HFF-Myc (cell line): ENCODE results near the gene SLC38A1.

Experiments used
- DNase-seq: peaks from one replicate; pipeline ENCODE4 v3.0.0-alpha.2; 2011; ENCODE audit warnings: low read depth; ENCODE audit errors: extremely low read depth
- H3K4me3 ChIP-seq: replicated peaks from 2 replicates; pipeline ENCODE4 v1.5.1; 2011; ENCODE audit warnings: low read depth, mild to moderate bottlenecking, control low read depth, low read length
- TF ChIP-seq, protein P1 (sequence below): IDR thresholded peaks from 2 replicates; pipeline ENCODE4 v1.5.1; 2012; ENCODE audit warnings: mild to moderate bottlenecking, low read depth, low read length, control low read depth; ENCODE audit errors: missing control alignments

SLC38A1 gene

DNA sequence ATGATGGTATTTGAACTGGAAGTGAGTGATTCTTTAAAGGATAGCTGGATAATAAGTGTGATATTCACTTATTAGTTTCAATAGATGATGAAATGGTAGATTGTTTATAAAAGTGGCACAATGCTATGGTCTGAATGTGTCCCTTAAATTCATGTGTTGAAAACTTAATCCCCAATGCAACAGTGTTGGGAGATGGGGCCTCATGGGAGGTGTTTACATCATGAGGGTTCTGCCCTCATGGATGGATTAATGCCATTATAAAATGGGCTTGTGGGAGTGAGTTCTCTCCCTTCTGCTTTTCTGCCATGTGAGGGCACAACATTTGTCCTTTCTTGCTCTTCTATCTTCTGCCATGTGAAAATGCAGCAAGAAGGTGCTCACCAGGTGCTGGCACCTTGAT lies 134.0 kb downstream of the SLC38A1 start:
- TF ChIP-seq, protein P1, sequence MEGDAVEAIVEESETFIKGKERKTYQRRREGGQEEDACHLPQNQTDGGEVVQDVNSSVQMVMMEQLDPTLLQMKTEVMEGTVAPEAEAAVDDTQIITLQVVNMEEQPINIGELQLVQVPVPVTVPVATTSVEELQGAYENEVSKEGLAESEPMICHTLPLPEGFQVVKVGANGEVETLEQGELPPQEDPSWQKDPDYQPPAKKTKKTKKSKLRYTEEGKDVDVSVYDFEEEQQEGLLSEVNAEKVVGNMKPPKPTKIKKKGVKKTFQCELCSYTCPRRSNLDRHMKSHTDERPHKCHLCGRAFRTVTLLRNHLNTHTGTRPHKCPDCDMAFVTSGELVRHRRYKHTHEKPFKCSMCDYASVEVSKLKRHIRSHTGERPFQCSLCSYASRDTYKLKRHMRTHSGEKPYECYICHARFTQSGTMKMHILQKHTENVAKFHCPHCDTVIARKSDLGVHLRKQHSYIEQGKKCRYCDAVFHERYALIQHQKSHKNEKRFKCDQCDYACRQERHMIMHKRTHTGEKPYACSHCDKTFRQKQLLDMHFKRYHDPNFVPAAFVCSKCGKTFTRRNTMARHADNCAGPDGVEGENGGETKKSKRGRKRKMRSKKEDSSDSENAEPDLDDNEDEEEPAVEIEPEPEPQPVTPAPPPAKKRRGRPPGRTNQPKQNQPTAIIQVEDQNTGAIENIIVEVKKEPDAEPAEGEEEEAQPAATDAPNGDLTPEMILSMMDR: no peak
- no peak for DNase-seq
- H3K4me3 ChIP-seq: no peak overlapping the region

DNA sequence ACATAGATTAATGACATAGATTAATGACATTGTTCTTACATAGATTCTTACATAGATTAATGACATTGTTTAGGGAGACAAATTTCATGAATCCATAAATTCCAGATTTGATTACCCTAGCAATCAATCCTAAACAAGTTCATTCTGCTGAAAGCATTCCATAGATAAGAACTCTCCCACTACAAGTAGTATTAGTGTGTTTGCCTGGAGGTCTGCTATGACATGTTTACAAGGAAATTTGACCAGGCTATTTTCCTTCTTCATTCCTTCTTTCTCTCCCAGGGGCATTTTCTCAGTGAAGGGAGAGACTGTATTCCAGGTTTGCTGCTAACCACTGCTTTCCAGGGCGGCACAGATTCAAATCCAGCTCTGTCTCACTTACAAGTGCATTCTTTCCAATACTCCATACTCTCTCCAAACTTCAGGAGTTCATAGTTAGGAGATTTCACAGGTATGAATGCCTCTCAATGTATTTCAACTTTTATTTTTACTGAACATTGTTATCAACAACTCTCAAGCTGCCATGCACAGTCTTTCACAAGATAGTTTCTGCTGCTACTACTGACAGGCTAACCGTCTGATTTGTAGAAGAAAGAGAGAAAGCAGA lies 134.5 kb downstream of the SLC38A1 start:
- TF ChIP-seq, protein P1: no peak
- no peak overlapping the region for H3K4me3 ChIP-seq
- DNase-seq: no peak

DNA sequence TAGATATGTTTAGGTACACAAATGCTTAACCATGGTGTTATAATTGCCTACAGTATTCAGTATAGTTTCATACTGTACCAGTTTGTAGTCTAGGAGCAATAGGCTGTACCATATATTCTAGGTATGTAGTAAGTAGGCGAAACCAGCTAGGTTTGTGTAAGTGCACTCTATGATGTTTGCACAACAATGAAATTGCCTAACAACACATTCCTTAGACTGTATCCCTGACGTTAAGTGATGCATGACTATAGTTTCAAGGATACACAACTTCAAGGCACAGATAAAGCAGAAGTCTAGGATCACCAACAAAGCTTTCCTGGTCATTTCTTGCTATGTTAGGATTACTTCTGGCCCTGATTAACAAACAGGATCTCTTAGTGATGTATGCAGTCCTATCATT lies 135.1 kb downstream of the SLC38A1 start:
- TF ChIP-seq, protein P1: no peak
- no peak overlapping the region for H3K4me3 ChIP-seq
- no peak for DNase-seq
